T-helper 2 cell treated with Interferon-gamma antibody and Interleukin-4, amounts not matched to agents 5 μg/mL and 100 μg/mL, for 36 hours (primary cell): ENCODE results near the gene DCST2.

Source experiments
- DNase-seq: peaks from one replicate; pipeline ENCODE4 v3.0.0; 2021; ENCODE audit warnings: low spot score
- H3K27ac Mint-ChIP-seq: one replicate; pipeline ENCODE4 v1.8.0; 2021; ENCODE audit warnings: mild to moderate bottlenecking, mixed read lengths
- H3K27me3 Mint-ChIP-seq: one replicate; pipeline ENCODE4 v1.8.0; 2021; ENCODE audit warnings: low read depth, mixed read lengths
- H3K36me3 Mint-ChIP-seq: one replicate; pipeline ENCODE4 v1.8.0; 2021; ENCODE audit warnings: low read depth, mixed read lengths
- H3K4me1 Mint-ChIP-seq: one replicate; pipeline ENCODE4 v1.8.0; 2021; ENCODE audit warnings: low read depth, mixed read lengths
- H3K4me3 Mint-ChIP-seq: one replicate; pipeline ENCODE4 v1.8.0; 2022; ENCODE audit warnings: mild to moderate bottlenecking, moderate library complexity, mixed read lengths
- H3K9me3 Mint-ChIP-seq: one replicate; pipeline ENCODE4 v1.8.0; 2021; ENCODE audit warnings: mixed read lengths

DCST2 gene

GRCh38 chr1:155034318-155035208 lies 982 bp upstream of the DCST2 start:
- no peak for DNase-seq
- Mint-ChIP-seq H3K36me3 (no peaks in the 10 kb centered on the region), H3K9me3 (no peaks in the 10 kb centered on the region), H3K27me3 (peaks cover 10% of the 10 kb centered on the region), H3K27ac (no peak overlapping the region), H3K4me1 (no peaks in the 10 kb centered on the region), H3K4me3 (no peak overlapping the region)

GRCh38 chr1:155032886-155033285 lies 695 bp downstream of the DCST2 start:
- Mint-ChIP-seq H3K4me3 (no peak overlapping the region), H3K36me3 (no peaks in the 10 kb centered on the region), H3K9me3 (no peaks in the 10 kb centered on the region), H3K27ac (no peak overlapping the region), H3K27me3 (peaks cover 3% of the 10 kb centered on the region), H3K4me1 (no peaks in the 10 kb centered on the region)
- no peak for DNase-seq

GRCh38 chr1:155030899-155031298 lies 2.7 kb downstream of the DCST2 start:
- no peaks in the 10 kb centered on the region for H3K9me3 Mint-ChIP-seq
- no peak for DNase-seq
- no peaks in the 10 kb centered on the region for H3K4me1 Mint-ChIP-seq
- no peaks in the 10 kb centered on the region for H3K36me3 Mint-ChIP-seq
- H3K4me3 Mint-ChIP-seq: no peak overlapping the region
- H3K27me3 Mint-ChIP-seq: peaks cover 2% of the 10 kb centered on the region
- no peak overlapping the region for H3K27ac Mint-ChIP-seq

- H3K4me3 Mint-ChIP-seq: no peak overlapping the region
- H3K36me3 Mint-ChIP-seq: no peaks in the 10 kb centered on the region
- no peaks in the 10 kb centered on the region for H3K9me3 Mint-ChIP-seq
- no peaks in the 10 kb centered on the region for H3K4me1 Mint-ChIP-seq
- DNase-seq: no peak
- peaks cover 2% of the 10 kb centered on the region for H3K27me3 Mint-ChIP-seq
- no peak overlapping the region for H3K27ac Mint-ChIP-seq
These were observed 3.3 kb downstream of the DCST2 start for GRCh38 chr1:155030243-155030795.

- DNase-seq: no peak
- no peak overlapping the region for H3K4me3 Mint-ChIP-seq
- no peaks in the 10 kb centered on the region for H3K9me3 Mint-ChIP-seq
- no peak overlapping the region for H3K27ac Mint-ChIP-seq
- H3K36me3 Mint-ChIP-seq: no peaks in the 10 kb centered on the region
- H3K27me3 Mint-ChIP-seq: peaks cover under 1% of the 10 kb centered on the region
- H3K4me1 Mint-ChIP-seq: no peaks in the 10 kb centered on the region
These were observed 3.9 kb downstream of the DCST2 start for GRCh38 chr1:155029513-155030242.

GRCh38 chr1:155026588-155026987 lies 7.0 kb downstream of the DCST2 start:
- peaks cover 3% of the 10 kb centered on the region for H3K4me1 Mint-ChIP-seq
- H3K4me3 Mint-ChIP-seq: no peak overlapping the region
- no peak for DNase-seq
- no peak overlapping the region for H3K27ac Mint-ChIP-seq
- no peaks in the 10 kb centered on the region for H3K36me3 Mint-ChIP-seq
- H3K9me3 Mint-ChIP-seq: no peaks in the 10 kb centered on the region
- H3K27me3 Mint-ChIP-seq: no peaks in the 10 kb centered on the region

GRCh38 chr1:155026154-155026553 lies 7.4 kb downstream of the DCST2 start:
- H3K9me3 Mint-ChIP-seq: no peaks in the 10 kb centered on the region
- no peak for DNase-seq
- no peaks in the 10 kb centered on the region for H3K36me3 Mint-ChIP-seq
- peaks cover 6% of the 10 kb centered on the region for H3K4me1 Mint-ChIP-seq
- H3K27ac Mint-ChIP-seq: no peak overlapping the region
- no peak overlapping the region for H3K4me3 Mint-ChIP-seq
- no peaks in the 10 kb centered on the region for H3K27me3 Mint-ChIP-seq

GRCh38 chr1:155024315-155024714 lies 9.3 kb downstream of the DCST2 start:
- no peaks in the 10 kb centered on the region for H3K27me3 Mint-ChIP-seq

GRCh38 chr1:155023627-155024026 lies 10.0 kb downstream of the DCST2 start:
- Mint-ChIP-seq H3K4me3 (no peak overlapping the region), H3K27me3 (no peaks in the 10 kb centered on the region), H3K4me1 (peaks cover 11% of the 10 kb centered on the region), H3K27ac (no peak overlapping the region), H3K9me3 (no peaks in the 10 kb centered on the region), H3K36me3 (peaks cover 15% of the 10 kb centered on the region)
- no peak for DNase-seq

More at GRCh38 chr1:155024315-155024714, 9.3 kb downstream of the DCST2 start:
- peaks cover 11% of the 10 kb centered on the region for H3K36me3 Mint-ChIP-seq
- no peak overlapping the region for H3K4me3 Mint-ChIP-seq
- peaks cover 11% of the 10 kb centered on the region for H3K4me1 Mint-ChIP-seq
- DNase-seq: no peak
- H3K27ac Mint-ChIP-seq: no peak overlapping the region
- no peaks in the 10 kb centered on the region for H3K9me3 Mint-ChIP-seq

- no peak overlapping the region for H3K27ac Mint-ChIP-seq
These were observed 10.7 kb downstream of the DCST2 start for GRCh38 chr1:155022927-155023236.

GRCh38 chr1:155022136-155022926 lies 11.2 kb downstream of the DCST2 start:
- H3K4me3 Mint-ChIP-seq: no peak overlapping the region
- H3K27me3 Mint-ChIP-seq: no peaks in the 10 kb centered on the region
- H3K27ac Mint-ChIP-seq: no peak overlapping the region
- peaks cover 21% of the 10 kb centered on the region for H3K36me3 Mint-ChIP-seq
- peaks cover 11% of the 10 kb centered on the region for H3K4me1 Mint-ChIP-seq
- no peak for DNase-seq
- no peaks in the 10 kb centered on the region for H3K9me3 Mint-ChIP-seq

More at GRCh38 chr1:155022927-155023236, 10.7 kb downstream of the DCST2 start:
- DNase-seq: no peak
- Mint-ChIP-seq H3K9me3 (no peaks in the 10 kb centered on the region), H3K4me1 (peaks cover 11% of the 10 kb centered on the region), H3K27me3 (no peaks in the 10 kb centered on the region), H3K4me3 (no peak overlapping the region), H3K36me3 (peaks cover 17% of the 10 kb centered on the region)

- no peak for DNase-seq
- H3K9me3 Mint-ChIP-seq: no peaks in the 10 kb centered on the region
- peaks cover 37% of the 10 kb centered on the region for H3K36me3 Mint-ChIP-seq
- no peaks in the 10 kb centered on the region for H3K27me3 Mint-ChIP-seq
- peak overlapping the region; percentile 22 for H3K27ac Mint-ChIP-seq
- H3K4me3 Mint-ChIP-seq: no peak overlapping the region
- peaks cover 28% of the 10 kb centered on the region for H3K4me1 Mint-ChIP-seq
These were observed 14.0 kb downstream of the DCST2 start for GRCh38 chr1:155019377-155020245.
